RWPE2 (cell line): ENCODE results near the gene GBP3.
A peak's percentile ranks its signal among the peaks of the same experiment; 100 is the strongest.
"Not testable (repeated sequence)": the region's sequence is repeated elsewhere in the genome, so short reads cannot be mapped to it uniquely, and the experiment has no call there.

Experiments
- ATAC-seq: fragments of 200-7000 bp; cut with Tn5 transposase; 3 replicates; pipeline ENCODE4 v1.9.1; 2021; ENCODE audit warnings: low read depth
- DNase-seq: peaks from one replicate; pipeline ENCODE4 v3.0.0-alpha.2; 2020; ENCODE audit warnings: low spot score
- H3K27ac ChIP-seq: fragments of 450-650 bp; 2 replicates; pipeline ENCODE4 v1.5.1; 2017; ENCODE audit warnings: mild to moderate bottlenecking; ENCODE audit not compliant: poor library complexity, severe bottlenecking
- H3K27me3 ChIP-seq: fragments of 250-450 bp; sonication (Bioruptor Pico); 2 replicates; pipeline ENCODE4 v1.5.1; 2021; ENCODE audit warnings: mild to moderate bottlenecking, moderate library complexity; ENCODE audit not compliant: insufficient read depth, poor library complexity, severe bottlenecking
- H3K36me3 ChIP-seq: fragments of 250-450 bp; sonication (Bioruptor Pico); 2 replicates; pipeline ENCODE4 v1.5.1; 2020; ENCODE audit warnings: low read depth, mild to moderate bottlenecking, moderate library complexity
- H3K4me1 ChIP-seq: fragments of 250-450 bp; sonication (Bioruptor Pico); 2 replicates; pipeline ENCODE4 v1.5.1; 2021; ENCODE audit warnings: mild to moderate bottlenecking, moderate library complexity; ENCODE audit not compliant: insufficient read depth, poor library complexity, severe bottlenecking
- H3K4me3 ChIP-seq: fragments of 250-450 bp; sonication (Bioruptor Pico); 2 replicates; pipeline ENCODE4 v1.5.1; 2021; ENCODE audit warnings: mild to moderate bottlenecking, moderate library complexity; ENCODE audit not compliant: severe bottlenecking
- H3K9me3 ChIP-seq: fragments of 250-450 bp; sonication (Bioruptor Pico); 2 replicates; pipeline ENCODE4 v1.5.1; 2021; ENCODE audit warnings: mild to moderate bottlenecking, moderate library complexity; ENCODE audit not compliant: severe bottlenecking
- TF ChIP-seq, protein P1 (sequence below): fragments of 450-650 bp; IDR thresholded peaks from one replicate; pipeline ENCODE4 v1.5.1; 2017; ENCODE audit warnings: mild to moderate bottlenecking, moderate library complexity; ENCODE audit not compliant: poor library complexity, severe bottlenecking

GBP3 gene

GRCh38 chr1:89050649-89051033 lies 28.0 kb upstream of the GBP3 start:
- ATAC-seq (no peak), DNase-seq (no peak)
- no peaks in the 10 kb centered on the region for H3K27me3 ChIP-seq
- no peaks in the 10 kb centered on the region for H3K4me1 ChIP-seq
- H3K9me3 ChIP-seq = no peaks in the 10 kb centered on the region
- H3K4me3 ChIP-seq = no peak overlapping the region
- H3K36me3 ChIP-seq = no peaks in the 10 kb centered on the region
- no peak overlapping the region for H3K27ac ChIP-seq
- TF ChIP-seq, protein P1, sequence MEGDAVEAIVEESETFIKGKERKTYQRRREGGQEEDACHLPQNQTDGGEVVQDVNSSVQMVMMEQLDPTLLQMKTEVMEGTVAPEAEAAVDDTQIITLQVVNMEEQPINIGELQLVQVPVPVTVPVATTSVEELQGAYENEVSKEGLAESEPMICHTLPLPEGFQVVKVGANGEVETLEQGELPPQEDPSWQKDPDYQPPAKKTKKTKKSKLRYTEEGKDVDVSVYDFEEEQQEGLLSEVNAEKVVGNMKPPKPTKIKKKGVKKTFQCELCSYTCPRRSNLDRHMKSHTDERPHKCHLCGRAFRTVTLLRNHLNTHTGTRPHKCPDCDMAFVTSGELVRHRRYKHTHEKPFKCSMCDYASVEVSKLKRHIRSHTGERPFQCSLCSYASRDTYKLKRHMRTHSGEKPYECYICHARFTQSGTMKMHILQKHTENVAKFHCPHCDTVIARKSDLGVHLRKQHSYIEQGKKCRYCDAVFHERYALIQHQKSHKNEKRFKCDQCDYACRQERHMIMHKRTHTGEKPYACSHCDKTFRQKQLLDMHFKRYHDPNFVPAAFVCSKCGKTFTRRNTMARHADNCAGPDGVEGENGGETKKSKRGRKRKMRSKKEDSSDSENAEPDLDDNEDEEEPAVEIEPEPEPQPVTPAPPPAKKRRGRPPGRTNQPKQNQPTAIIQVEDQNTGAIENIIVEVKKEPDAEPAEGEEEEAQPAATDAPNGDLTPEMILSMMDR = no peak

- H3K27me3 ChIP-seq, ATAC-seq, H3K9me3 ChIP-seq, H3K36me3 ChIP-seq, H3K27ac ChIP-seq, H3K4me1 ChIP-seq, H3K4me3 ChIP-seq, DNase-seq: not testable (repeated sequence)
Measured at GRCh38 chr1:89049901-89050648, 27.4 kb upstream of the GBP3 start.

- H3K4me3 ChIP-seq, H3K27me3 ChIP-seq, DNase-seq, H3K4me1 ChIP-seq, H3K27ac ChIP-seq, H3K9me3 ChIP-seq, H3K36me3 ChIP-seq: not testable (repeated sequence)
- ATAC-seq = peak; percentile 26; the same call in 1 of the 3 replicates
Measured at GRCh38 chr1:89049187-89049586, 26.5 kb upstream of the GBP3 start.

- no peak overlapping the region for H3K27ac ChIP-seq
- TF ChIP-seq, protein P1 = no peak
- no peaks in the 10 kb centered on the region for H3K27me3 ChIP-seq
- ATAC-seq (peak; percentile 69), DNase-seq (no peak)
- no peaks in the 10 kb centered on the region for H3K36me3 ChIP-seq
- no peak overlapping the region for H3K4me3 ChIP-seq
- H3K4me1 ChIP-seq = no peaks in the 10 kb centered on the region
- no peaks in the 10 kb centered on the region for H3K9me3 ChIP-seq
Measured at GRCh38 chr1:89047734-89048133, 25.1 kb upstream of the GBP3 start.

DNA sequence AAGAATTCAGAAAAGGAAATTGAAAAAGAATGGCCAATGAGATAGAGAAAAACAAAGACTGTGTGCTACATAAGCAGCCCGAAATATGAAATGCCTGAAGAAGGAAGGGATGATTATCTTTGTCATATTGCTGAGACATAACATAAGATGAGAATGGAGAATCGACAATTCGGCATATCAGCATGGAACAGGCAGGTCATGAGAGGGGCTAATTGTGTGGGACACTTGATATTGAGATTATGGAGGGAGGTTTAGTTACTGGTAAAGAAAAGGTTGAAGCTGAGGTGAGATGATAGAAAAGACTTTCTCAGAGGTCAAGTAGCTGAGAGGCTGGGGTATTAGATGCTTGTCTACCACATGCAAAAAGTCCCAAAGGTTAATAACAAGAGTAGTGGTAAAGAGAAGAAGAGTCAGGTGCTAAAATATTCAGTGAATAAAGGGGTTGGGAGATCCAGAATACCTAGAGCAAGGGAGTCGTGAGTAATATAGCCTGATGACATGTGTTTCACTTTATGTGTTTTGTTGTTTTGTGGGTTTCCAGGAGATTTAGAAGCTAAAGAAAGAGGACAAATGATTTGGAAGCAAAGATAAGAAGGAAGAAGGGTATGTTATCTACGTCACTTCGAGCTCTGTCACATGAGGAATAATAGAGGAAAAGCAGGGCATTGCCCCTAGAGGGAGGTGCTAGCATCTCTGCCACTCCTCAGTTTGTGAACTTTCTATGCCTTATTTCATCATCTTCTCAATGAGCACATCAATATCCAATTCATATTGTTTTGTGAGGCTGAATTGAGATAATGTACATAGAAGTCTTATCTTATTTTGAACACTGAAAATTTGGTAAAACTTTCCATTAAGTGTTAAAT lies 23.9 kb upstream of the GBP3 start:
- H3K27ac ChIP-seq, H3K4me1 ChIP-seq, DNase-seq, H3K4me3 ChIP-seq, ATAC-seq, H3K9me3 ChIP-seq, H3K27me3 ChIP-seq, H3K36me3 ChIP-seq: not testable (repeated sequence)

GRCh38 chr1:89044970-89045721 lies 22.5 kb upstream of the GBP3 start:
- Histone ChIP-seq H3K9me3 (no peaks in the 10 kb centered on the region), H3K4me1 (peaks cover 14% of the 10 kb centered on the region), H3K4me3 (no peak overlapping the region), H3K27me3 (no peaks in the 10 kb centered on the region), H3K27ac (no peak overlapping the region), H3K36me3 (no peaks in the 10 kb centered on the region)
- ATAC-seq (no peak), DNase-seq (no peak)
- TF ChIP-seq, protein P1 = no peak
